GM23338 (cell line): Measurements from ENCODE around the gene THOP1. TPM values are rescaled to one million over a fixed set of nuclear protein-coding genes. Genes with fewer than 3 reads are reported as not detected.

Source experiments
- ATAC-seq: fragments of 200-7000 bp; cut with Tn5 transposase; 3 replicates; pipeline ENCODE4 v1.9.1; 2020
- DNase-seq: peaks from one replicate; pipeline ENCODE4 v3.0.0-alpha.2; 2015; ENCODE audit warnings: low spot score
- H2AFZ ChIP-seq: fragments of 200-600 bp; sonication (generic); 2 replicates; pipeline ENCODE4 v1.8.0; 2016; ENCODE audit warnings: antibody characterized with exemption, mild to moderate bottlenecking, moderate library complexity
- H3F3A ChIP-seq: fragments of 200-600 bp; sonication (generic); replicated peaks from 2 replicates; pipeline ENCODE4 v1.8.0; 2017; ENCODE audit warnings: antibody characterized with exemption, mixed run types, low read depth
- H3K27ac ChIP-seq: fragments of 200-600 bp; sonication (generic); 2 replicates; pipeline ENCODE4 v1.6.1; 2016; ENCODE audit warnings: low read depth
- H3K27me3 ChIP-seq: fragments of 200-600 bp; sonication (generic); 2 replicates; pipeline ENCODE4 v1.8.0; 2016; ENCODE audit warnings: mild to moderate bottlenecking, mixed run types, moderate library complexity; ENCODE audit not compliant: insufficient read depth
- H3K36me3 ChIP-seq: fragments of 200-600 bp; sonication (generic); 2 replicates; pipeline ENCODE4 v1.8.0; 2016; ENCODE audit warnings: mild to moderate bottlenecking; ENCODE audit not compliant: insufficient read depth
- H3K4me1 ChIP-seq: fragments of 200-600 bp; sonication (generic); 2 replicates; pipeline ENCODE4 v1.8.0; 2016; ENCODE audit warnings: mild to moderate bottlenecking, moderate library complexity; ENCODE audit not compliant: insufficient read depth
- H3K4me2 ChIP-seq: fragments of 200-600 bp; sonication (generic); 2 replicates; pipeline ENCODE4 v1.7.1; 2017; ENCODE audit warnings: mixed run types
- H3K4me3 ChIP-seq: fragments of 200-600 bp; sonication (generic); 2 replicates; pipeline ENCODE4 v1.6.1; 2016; ENCODE audit warnings: mixed run types
- H3K79me2 ChIP-seq: fragments of 200-600 bp; sonication (generic); replicated peaks from 2 replicates; pipeline ENCODE4 v1.8.0; 2017; ENCODE audit warnings: mild to moderate bottlenecking; ENCODE audit not compliant: insufficient read depth
- H3K9me2 ChIP-seq: fragments of 200-600 bp; sonication (generic); 2 replicates; pipeline ENCODE4 v1.8.0; 2017; ENCODE audit not compliant: insufficient read depth
- H4K20me1 ChIP-seq: fragments of 200-600 bp; sonication (generic); replicated peaks from 2 replicates; pipeline ENCODE4 v1.8.0; 2017; ENCODE audit warnings: mild to moderate bottlenecking; ENCODE audit not compliant: insufficient read depth
- H3K27ac Mint-ChIP-seq: 2 replicates; pipeline ENCODE4 v1.8.0; 2020; ENCODE audit warnings: inconsistent platforms, mild to moderate bottlenecking, moderate library complexity, mixed read lengths
- H3K27me3 Mint-ChIP-seq: 3 replicates; pipeline ENCODE4 v1.8.0; 2022; ENCODE audit warnings: low read depth, mild to moderate bottlenecking, moderate library complexity, mixed read lengths, inconsistent platforms; ENCODE audit not compliant: insufficient read depth, poor library complexity
- H3K36me3 Mint-ChIP-seq: 3 replicates; pipeline ENCODE4 v1.8.0; 2021; ENCODE audit warnings: low read depth, mild to moderate bottlenecking, inconsistent platforms, moderate library complexity, mixed read lengths
- H3K4me1 Mint-ChIP-seq: 3 replicates; pipeline ENCODE4 v1.8.0; 2020; ENCODE audit warnings: mild to moderate bottlenecking, inconsistent platforms, mixed read lengths
- H3K4me3 Mint-ChIP-seq: 3 replicates; pipeline ENCODE4 v1.8.0; 2021; ENCODE audit warnings: moderate library complexity, mild to moderate bottlenecking, inconsistent platforms, mixed read lengths
- H3K9me3 Mint-ChIP-seq: 3 replicates; pipeline ENCODE4 v1.8.0; 2020; ENCODE audit warnings: moderate library complexity, mild to moderate bottlenecking, inconsistent platforms, mixed read lengths
- CREB1 ChIP-seq: fragments of 250-450 bp; sonication (Bioruptor Pico); IDR thresholded peaks from 2 replicates; pipeline ENCODE4 v1.5.0; 2020; ENCODE audit warnings: low read depth, mild to moderate bottlenecking, moderate library complexity
- EZH2 ChIP-seq: fragments of 200-600 bp; sonication (generic); IDR thresholded peaks from one replicate; pipeline ENCODE4 v1.8.0; 2017; ENCODE audit warnings: antibody characterized with exemption, mild to moderate bottlenecking, low read depth; ENCODE audit not compliant: unreplicated experiment
- JUNB ChIP-seq: IDR thresholded peaks from one replicate; pipeline ENCODE4 v1.6.1; 2016; ENCODE audit warnings: antibody characterized with exemption; ENCODE audit not compliant: unreplicated experiment
- ZNF114 ChIP-seq: fragments of 250-450 bp; sonication (Bioruptor Pico); IDR thresholded peaks from 2 replicates; pipeline ENCODE4 v1.5.0; 2020; ENCODE audit warnings: mild to moderate bottlenecking, moderate library complexity
- ZNF331 ChIP-seq: fragments of 250-450 bp; sonication (Bioruptor Pico); IDR thresholded peaks from 2 replicates; pipeline ENCODE4 v1.5.0; 2020; ENCODE audit warnings: low read depth, mild to moderate bottlenecking, moderate library complexity
- polyA plus RNA-seq: library from polyadenylated mRNA; unstranded; fragments of >200 nt; fragmentation: Nextera tagmentation; extraction: Ambion mirVana; gene quantifications from 2 replicates; pipeline ENCODE4 v1.2.1, GENCODE V29; 2016
- total RNA-seq: library from RNA; depleted of rRNA; stranded (reverse); fragments of >200 nt; shearing (Covaris generic); gene quantifications from 2 replicates; pipeline ENCODE4 v1.2.3, GENCODE V29; 2014
- TF ChIP-seq, protein P1 (sequence below): fragments of 250-450 bp; sonication (Bioruptor Pico); IDR thresholded peaks from 2 replicates; pipeline ENCODE4 v1.5.0; 2020; ENCODE audit warnings: mild to moderate bottlenecking, moderate library complexity

The THOP1 gene
- total and polyA plus RNA-seq, 2 experiments from 2014 or later = 110 to 229 TPM

DNA sequence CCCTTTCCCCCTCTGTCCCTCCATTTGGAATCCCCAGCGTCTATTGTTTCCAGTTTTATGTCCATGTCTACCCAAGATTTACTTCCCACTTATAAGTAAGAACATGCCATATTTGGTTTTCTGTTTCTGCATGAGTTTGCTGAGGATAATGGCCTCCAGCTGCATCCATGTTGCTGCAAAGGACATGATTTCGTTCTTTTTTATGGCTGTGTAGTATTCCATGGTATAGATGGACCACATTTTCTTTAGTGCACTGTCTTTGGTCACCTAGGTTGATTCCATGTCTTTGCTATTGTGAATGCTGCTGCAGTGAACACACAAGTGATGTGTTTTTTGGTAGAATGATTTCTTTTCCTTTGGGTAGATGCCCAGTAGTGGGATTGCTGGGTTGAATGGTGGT lies 59.8 kb downstream of the THOP1 start:
- peaks cover 24% of the 10 kb centered on the region for H3K79me2 ChIP-seq

More for the DNA sequence above, 59.8 kb downstream of the THOP1 start:
- Histone ChIP-seq H3K36me3 (0 out of 2 replicates have a peak, but pooled peaks cover 2% of the 10 kb centered on the region), H3K9me2 (no peaks in the 10 kb centered on the region), H3K4me2 (no peak overlapping the region), H3K27ac (no peak overlapping the region), H4K20me1 (peaks cover 4% of the 10 kb centered on the region), H2AFZ (no peak overlapping the region), H3K4me1 (peaks cover 6% of the 10 kb centered on the region; the same call in 1 of the 2 replicates), H3K27me3 (peaks cover 8% of the 10 kb centered on the region; the same call in 1 of the 2 replicates), H3K4me3 (no peak overlapping the region), H3F3A (no peaks in the 10 kb centered on the region)
- H3K36me3 Mint-ChIP-seq = peaks cover 60% of the 10 kb centered on the region
- TF ChIP-seq ZNF114 = no peak
- no peak for TF ChIP-seq EZH2
- no peak for TF ChIP-seq ZNF331
- TF ChIP-seq, protein P1, sequence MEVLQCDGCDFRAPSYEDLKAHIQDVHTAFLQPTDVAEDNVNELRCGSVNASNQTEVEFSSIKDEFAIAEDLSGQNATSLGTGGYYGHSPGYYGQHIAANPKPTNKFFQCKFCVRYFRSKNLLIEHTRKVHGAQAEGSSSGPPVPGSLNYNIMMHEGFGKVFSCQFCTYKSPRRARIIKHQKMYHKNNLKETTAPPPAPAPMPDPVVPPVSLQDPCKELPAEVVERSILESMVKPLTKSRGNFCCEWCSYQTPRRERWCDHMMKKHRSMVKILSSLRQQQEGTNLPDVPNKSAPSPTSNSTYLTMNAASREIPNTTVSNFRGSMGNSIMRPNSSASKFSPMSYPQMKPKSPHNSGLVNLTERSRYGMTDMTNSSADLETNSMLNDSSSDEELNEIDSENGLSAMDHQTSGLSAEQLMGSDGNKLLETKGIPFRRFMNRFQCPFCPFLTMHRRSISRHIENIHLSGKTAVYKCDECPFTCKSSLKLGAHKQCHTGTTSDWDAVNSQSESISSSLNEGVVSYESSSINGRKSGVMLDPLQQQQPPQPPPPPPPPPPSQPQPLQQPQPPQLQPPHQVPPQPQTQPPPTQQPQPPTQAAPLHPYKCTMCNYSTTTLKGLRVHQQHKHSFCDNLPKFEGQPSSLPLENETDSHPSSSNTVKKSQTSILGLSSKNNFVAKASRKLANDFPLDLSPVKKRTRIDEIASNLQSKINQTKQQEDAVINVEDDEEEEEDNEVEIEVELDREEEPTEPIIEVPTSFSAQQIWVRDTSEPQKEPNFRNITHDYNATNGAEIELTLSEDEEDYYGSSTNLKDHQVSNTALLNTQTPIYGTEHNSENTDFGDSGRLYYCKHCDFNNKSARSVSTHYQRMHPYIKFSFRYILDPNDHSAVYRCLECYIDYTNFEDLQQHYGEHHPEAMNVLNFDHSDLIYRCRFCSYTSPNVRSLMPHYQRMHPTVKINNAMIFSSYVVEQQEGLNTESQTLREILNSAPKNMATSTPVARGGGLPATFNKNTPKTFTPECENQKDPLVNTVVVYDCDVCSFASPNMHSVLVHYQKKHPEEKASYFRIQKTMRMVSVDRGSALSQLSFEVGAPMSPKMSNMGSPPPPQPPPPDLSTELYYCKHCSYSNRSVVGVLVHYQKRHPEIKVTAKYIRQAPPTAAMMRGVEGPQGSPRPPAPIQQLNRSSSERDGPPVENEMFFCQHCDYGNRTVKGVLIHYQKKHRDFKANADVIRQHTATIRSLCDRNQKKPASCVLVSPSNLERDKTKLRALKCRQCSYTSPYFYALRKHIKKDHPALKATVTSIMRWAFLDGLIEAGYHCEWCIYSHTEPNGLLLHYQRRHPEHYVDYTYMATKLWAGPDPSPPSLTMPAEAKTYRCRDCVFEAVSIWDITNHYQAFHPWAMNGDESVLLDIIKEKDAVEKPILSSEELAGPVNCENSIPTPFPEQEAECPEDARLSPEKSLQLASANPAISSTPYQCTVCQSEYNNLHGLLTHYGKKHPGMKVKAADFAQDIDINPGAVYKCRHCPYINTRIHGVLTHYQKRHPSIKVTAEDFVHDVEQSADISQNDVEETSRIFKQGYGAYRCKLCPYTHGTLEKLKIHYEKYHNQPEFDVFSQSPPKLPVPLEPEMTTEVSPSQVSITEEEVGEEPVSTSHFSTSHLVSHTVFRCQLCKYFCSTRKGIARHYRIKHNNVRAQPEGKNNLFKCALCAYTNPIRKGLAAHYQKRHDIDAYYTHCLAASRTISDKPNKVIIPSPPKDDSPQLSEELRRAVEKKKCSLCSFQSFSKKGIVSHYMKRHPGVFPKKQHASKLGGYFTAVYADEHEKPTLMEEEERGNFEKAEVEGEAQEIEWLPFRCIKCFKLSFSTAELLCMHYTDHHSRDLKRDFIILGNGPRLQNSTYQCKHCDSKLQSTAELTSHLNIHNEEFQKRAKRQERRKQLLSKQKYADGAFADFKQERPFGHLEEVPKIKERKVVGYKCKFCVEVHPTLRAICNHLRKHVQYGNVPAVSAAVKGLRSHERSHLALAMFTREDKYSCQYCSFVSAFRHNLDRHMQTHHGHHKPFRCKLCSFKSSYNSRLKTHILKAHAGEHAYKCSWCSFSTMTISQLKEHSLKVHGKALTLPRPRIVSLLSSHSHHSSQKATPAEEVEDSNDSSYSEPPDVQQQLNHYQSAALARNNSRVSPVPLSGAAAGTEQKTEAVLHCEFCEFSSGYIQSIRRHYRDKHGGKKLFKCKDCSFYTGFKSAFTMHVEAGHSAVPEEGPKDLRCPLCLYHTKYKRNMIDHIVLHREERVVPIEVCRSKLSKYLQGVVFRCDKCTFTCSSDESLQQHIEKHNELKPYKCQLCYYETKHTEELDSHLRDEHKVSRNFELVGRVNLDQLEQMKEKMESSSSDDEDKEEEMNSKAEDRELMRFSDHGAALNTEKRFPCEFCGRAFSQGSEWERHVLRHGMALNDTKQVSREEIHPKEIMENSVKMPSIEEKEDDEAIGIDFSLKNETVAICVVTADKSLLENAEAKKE = no peak
- no peak for TF ChIP-seq CREB1 (CRISPR knock-in tag)
- no peak for TF ChIP-seq JUNB
- H3K27ac Mint-ChIP-seq = no peak overlapping the region
- H3K9me3 Mint-ChIP-seq = peaks cover 60% of the 10 kb centered on the region
- DNase-seq (no peak), ATAC-seq (no peak)
- no peak overlapping the region for H3K4me3 Mint-ChIP-seq
- peaks cover 5% of the 10 kb centered on the region for H3K4me1 Mint-ChIP-seq
- H3K27me3 Mint-ChIP-seq = peaks cover 20% of the 10 kb centered on the region
